ENCODE measurements around the gene OR5D14. TPM values are rescaled to one million over a fixed set of nuclear protein-coding genes. Genes with fewer than 3 reads are reported as not detected.

OR5D14 gene
- total and polyA plus RNA-seq, 10 of the 15 experiments (the other 5 are each of a cell fraction or from before 2014, with no cell fraction given) = not detected

DNA sequence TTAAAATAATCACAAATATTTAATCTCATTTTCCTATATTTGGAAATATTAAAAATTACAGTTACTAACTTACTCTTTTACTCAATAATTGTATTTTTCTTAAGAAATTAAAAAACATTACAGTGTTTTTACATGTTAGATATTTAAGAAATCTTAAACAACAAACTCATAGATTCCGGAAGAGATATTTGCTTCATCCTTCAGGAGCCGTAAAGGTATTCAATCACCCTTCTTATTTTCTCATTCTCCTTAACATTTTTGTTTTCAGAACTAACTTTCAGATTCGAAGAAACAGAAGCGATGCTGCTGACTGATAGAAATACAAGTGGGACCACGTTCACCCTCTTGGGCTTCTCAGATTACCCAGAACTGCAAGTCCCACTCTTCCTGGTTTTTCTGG, 24.0 kb downstream of the OR5D14 start, which contains the start of gene OR5D18:
Gene OR5D18, plus strand, starts transcription at position 301 of the 400 bp plus-strand sequence. Its CDS starts 0 bp downstream, at position 301.
- Histone ChIP-seq H3K27me3 (replicated peaks in 1 of 2; ENCODE audit: control insufficient read depth in 2 of 2, insufficient read depth in 2 of 2, low read length in 1 of 2) (no peaks in the 10 kb centered on the region), H3K27ac (ENCODE audit: control insufficient read depth, insufficient read depth) (no peak within 1 kb of the TSS), H4K20me1 (ENCODE audit: control insufficient read depth, insufficient read depth) (no peaks in the 10 kb centered on the region), H3K36me3 (ENCODE audit: control insufficient read depth in 2 of 2, insufficient read depth in 2 of 2, low read length in 1 of 2) (no peaks in the 10 kb centered on the region), H3K4me3 (no peak within 1 kb of the TSS), H3K79me2 (ENCODE audit: control insufficient read depth, insufficient read depth, low read length) (no peaks in the 10 kb centered on the region), H3K4me1 (ENCODE audit: control insufficient read depth, insufficient read depth, low read length) (no peaks in the 10 kb centered on the region), H3K4me2 (ENCODE audit: control insufficient read depth, insufficient read depth) (no peak within 1 kb of the TSS), H2AFZ (ENCODE audit: control insufficient read depth, low read depth, low read length) (no peak within 1 kb of the TSS), H3K9me3 (replicated peaks; ENCODE audit: control insufficient read depth, insufficient read depth, low read length) (no peaks in the 10 kb centered on the region), H3K9ac (ENCODE audit: control insufficient read depth, insufficient read depth, low read length) (no peak within 1 kb of the TSS)
- CTCF ChIA-PET = no interaction called here
- RAD21 ChIA-PET (ENCODE audit: unreplicated experiment) = no interaction called here
- ATAC-seq (no peak), DNase-seq (ENCODE audit: low read depth, low spot score) (no peak), FAIRE-seq (no peak)
- no TSS peak for BruUV-seq (replicated peaks)
- 40% methylated on average over 5 of the region's 5 CpGs for WGBS (ENCODE audit: insufficient coverage, insufficient replicate concordance, low lambda C conversion rate, missing lambda C conversion rate)
- intact Hi-C loops (cut with micrococcal nuclease; ENCODE audit: unreplicated experiment) = loop anchor here (1.0 to 10.0 kb wide), 2 partner anchors 22 to 95 kb away; partner anchors contain the start of gene OR5W2
- SMC1A ChIA-PET (ENCODE audit: uncharacterized antibody, unreplicated experiment) = no interaction called here
- in situ Hi-C loops (cut with MboI) = no loop called here
- POLR2A ChIA-PET = no interaction called here
- no peak for TF ChIP-seq JUND (IDR thresholded peaks at IDR 0.05; ENCODE audit: low read depth, low read length)
- TF ChIP-seq YBX1 (IDR thresholded peaks at IDR 0.05) = no peak
- no peak for TF ChIP-seq ZBED1 (IDR thresholded peaks at IDR 0.05; ENCODE audit: borderline replicate concordance)
- no peak for TF ChIP-seq MEF2A (IDR thresholded peaks at IDR 0.05; ENCODE audit: insufficient read depth, low read depth, low read length)
- no peak for TF ChIP-seq CBX5 (IDR thresholded peaks at IDR 0.05; ENCODE audit: low read depth)
- TF ChIP-seq, protein P1, sequence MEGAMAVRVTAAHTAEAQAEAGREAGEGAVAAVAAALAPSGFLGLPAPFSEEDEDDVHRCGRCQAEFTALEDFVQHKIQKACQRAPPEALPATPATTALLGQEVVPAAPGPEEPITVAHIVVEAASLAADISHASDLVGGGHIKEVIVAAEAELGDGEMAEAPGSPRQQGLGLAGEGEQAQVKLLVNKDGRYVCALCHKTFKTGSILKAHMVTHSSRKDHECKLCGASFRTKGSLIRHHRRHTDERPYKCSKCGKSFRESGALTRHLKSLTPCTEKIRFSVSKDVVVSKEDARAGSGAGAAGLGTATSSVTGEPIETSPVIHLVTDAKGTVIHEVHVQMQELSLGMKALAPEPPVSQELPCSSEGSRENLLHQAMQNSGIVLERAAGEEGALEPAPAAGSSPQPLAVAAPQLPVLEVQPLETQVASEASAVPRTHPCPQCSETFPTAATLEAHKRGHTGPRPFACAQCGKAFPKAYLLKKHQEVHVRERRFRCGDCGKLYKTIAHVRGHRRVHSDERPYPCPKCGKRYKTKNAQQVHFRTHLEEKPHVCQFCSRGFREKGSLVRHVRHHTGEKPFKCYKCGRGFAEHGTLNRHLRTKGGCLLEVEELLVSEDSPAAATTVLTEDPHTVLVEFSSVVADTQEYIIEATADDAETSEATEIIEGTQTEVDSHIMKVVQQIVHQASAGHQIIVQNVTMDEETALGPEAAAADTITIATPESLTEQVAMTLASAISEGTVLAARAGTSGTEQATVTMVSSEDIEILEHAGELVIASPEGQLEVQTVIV (IDR thresholded peaks at IDR 0.05; ENCODE audit: borderline replicate concordance, partially characterized antibody) = no peak
- no peak for TF ChIP-seq RAD51 (IDR thresholded peaks at IDR 0.05)
- no peak for TF ChIP-seq STAT3 (IDR thresholded peaks at IDR 0.05; ENCODE audit: low read depth, low read length)
- TF ChIP-seq SPI1 (IDR thresholded peaks at IDR 0.05; ENCODE audit: borderline replicate concordance, insufficient read depth, low read depth, low read length) = no peak
- TF ChIP-seq CHD1 (IDR thresholded peaks at IDR 0.05; ENCODE audit: low read depth, low read length) = no peak
- no peak for TF ChIP-seq NR2F1 (conservative IDR thresholded peaks at IDR 0.05)
- no peak for TF ChIP-seq RELA (IDR thresholded peaks at IDR 0.05; ENCODE audit: borderline replicate concordance, partially characterized antibody)
- no peak for TF ChIP-seq HSF1 (IDR thresholded peaks at IDR 0.05; ENCODE audit: low read depth, low read length)
- TF ChIP-seq, protein P2, sequence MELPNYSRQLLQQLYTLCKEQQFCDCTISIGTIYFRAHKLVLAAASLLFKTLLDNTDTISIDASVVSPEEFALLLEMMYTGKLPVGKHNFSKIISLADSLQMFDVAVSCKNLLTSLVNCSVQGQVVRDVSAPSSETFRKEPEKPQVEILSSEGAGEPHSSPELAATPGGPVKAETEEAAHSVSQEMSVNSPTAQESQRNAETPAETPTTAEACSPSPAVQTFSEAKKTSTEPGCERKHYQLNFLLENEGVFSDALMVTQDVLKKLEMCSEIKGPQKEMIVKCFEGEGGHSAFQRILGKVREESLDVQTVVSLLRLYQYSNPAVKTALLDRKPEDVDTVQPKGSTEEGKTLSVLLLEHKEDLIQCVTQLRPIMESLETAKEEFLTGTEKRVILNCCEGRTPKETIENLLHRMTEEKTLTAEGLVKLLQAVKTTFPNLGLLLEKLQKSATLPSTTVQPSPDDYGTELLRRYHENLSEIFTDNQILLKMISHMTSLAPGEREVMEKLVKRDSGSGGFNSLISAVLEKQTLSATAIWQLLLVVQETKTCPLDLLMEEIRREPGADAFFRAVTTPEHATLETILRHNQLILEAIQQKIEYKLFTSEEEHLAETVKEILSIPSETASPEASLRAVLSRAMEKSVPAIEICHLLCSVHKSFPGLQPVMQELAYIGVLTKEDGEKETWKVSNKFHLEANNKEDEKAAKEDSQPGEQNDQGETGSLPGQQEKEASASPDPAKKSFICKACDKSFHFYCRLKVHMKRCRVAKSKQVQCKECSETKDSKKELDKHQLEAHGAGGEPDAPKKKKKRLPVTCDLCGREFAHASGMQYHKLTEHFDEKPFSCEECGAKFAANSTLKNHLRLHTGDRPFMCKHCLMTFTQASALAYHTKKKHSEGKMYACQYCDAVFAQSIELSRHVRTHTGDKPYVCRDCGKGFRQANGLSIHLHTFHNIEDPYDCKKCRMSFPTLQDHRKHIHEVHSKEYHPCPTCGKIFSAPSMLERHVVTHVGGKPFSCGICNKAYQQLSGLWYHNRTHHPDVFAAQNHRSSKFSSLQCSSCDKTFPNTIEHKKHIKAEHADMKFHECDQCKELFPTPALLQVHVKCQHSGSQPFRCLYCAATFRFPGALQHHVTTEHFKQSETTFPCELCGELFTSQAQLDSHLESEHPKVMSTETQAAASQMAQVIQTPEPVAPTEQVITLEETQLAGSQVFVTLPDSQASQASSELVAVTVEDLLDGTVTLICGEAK (IDR thresholded peaks at IDR 0.05; ENCODE audit: borderline replicate concordance) = no peak
- no peak for TF ChIP-seq USF2 (IDR thresholded peaks at IDR 0.05; ENCODE audit: borderline replicate concordance, low read depth, low read length)
- no peak for TF ChIP-seq WRNIP1 (IDR thresholded peaks at IDR 0.05; ENCODE audit: borderline replicate concordance, low read depth, low read length)
